ENCODE data around the gene RFTN2.
"Not testable (repeated sequence)": the region's sequence is repeated elsewhere in the genome, so short reads cannot be mapped to it uniquely, and the experiment has no call there.

DNA sequence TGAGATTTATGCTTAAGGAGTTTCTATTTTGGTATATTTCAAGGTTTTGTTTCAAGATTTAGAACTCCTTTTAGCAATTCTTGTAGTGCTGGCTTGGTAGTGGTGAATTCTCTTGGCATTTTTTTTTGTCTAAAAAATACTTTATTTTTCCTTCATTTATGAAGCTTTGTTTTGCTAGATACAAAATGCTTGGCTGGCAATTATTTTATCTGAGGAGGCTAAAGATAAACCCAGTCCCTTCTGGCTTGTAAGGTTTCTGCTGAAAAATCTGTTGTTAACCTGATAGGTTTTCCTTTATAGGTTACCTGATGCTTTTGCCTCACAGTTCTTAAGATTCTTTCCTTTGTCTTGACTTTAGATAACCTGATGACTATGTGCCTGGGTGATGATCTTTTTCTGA lies 24.3 kb upstream of the RFTN2 start:
- TF ChIP-seq, protein P1, sequence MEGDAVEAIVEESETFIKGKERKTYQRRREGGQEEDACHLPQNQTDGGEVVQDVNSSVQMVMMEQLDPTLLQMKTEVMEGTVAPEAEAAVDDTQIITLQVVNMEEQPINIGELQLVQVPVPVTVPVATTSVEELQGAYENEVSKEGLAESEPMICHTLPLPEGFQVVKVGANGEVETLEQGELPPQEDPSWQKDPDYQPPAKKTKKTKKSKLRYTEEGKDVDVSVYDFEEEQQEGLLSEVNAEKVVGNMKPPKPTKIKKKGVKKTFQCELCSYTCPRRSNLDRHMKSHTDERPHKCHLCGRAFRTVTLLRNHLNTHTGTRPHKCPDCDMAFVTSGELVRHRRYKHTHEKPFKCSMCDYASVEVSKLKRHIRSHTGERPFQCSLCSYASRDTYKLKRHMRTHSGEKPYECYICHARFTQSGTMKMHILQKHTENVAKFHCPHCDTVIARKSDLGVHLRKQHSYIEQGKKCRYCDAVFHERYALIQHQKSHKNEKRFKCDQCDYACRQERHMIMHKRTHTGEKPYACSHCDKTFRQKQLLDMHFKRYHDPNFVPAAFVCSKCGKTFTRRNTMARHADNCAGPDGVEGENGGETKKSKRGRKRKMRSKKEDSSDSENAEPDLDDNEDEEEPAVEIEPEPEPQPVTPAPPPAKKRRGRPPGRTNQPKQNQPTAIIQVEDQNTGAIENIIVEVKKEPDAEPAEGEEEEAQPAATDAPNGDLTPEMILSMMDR (IDR thresholded peaks at IDR 0.05) = not testable (repeated sequence)
- TF ChIP-seq POLR2A (IDR thresholded peaks at IDR 0.05) = not testable (repeated sequence)
